ENCODE data around the gene HOTAIR. TPM values are rescaled to one million over a fixed set of nuclear protein-coding genes. Genes with fewer than 3 reads are reported as not detected.

The HOTAIR gene
- total RNA-seq, 1 donor from 2014 or later: not detected

DNA sequence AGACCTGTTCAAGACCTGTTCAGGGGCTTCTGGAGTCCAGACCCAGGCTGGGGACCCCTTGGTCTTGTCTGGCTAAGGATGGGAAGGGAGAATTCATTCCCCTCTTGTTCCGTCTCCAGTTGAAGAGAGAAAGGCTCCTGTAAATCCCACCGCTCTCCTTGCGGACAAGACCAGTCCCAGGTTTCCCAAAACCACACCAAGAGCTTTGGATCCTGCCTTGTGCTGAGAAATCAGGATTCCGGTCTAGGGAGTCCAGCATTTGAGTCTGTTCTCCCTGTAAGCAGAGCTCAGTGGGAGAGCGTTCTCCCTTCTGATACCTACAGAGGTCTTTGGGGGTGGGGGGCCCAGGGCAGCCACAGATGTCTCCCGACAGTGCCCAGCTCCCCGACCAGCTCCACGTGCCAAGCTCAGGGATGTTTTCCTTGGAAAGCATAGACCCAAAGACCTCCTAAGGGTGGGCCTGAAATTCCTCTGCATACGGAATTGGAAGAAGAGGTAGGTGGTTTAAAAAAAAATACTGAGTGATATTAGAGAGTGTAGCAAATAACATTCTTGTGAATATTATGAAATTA, 34.2 kb downstream of the HOTAIR start:
- no peak overlapping the region for H3K27ac ChIP-seq (ENCODE audit: low read depth, low read length)
- Mint-ChIP-seq H3K27ac (ENCODE audit: unreplicated experiment) (no peak overlapping the region), H3K4me3 (ENCODE audit: unreplicated experiment) (no peak overlapping the region), H3K27me3 (ENCODE audit: low read depth, unreplicated experiment) (peaks cover 89% of the 10 kb centered on the region), H3K9me3 (ENCODE audit: unreplicated experiment) (peaks cover 17% of the 10 kb centered on the region), H3K4me1 (ENCODE audit: low read depth, unreplicated experiment) (no peaks in the 10 kb centered on the region), H3K36me3 (ENCODE audit: low read depth, unreplicated experiment) (no peaks in the 10 kb centered on the region)
- H4K20me1 ChIP-seq (ENCODE audit: insufficient read depth, low read length): no peaks in the 10 kb centered on the region
- H3K79me2 ChIP-seq (ENCODE audit: insufficient read depth, low read length): no peaks in the 10 kb centered on the region
- H3K4me1 ChIP-seq (ENCODE audit: insufficient read depth, low read length): no peaks in the 10 kb centered on the region
- H3K9me3 ChIP-seq (ENCODE audit: insufficient read depth, low read depth, low read length): no peaks in the 10 kb centered on the region
- H2AFZ ChIP-seq (ENCODE audit: low read depth, low read length): no peak overlapping the region
- TF ChIP-seq, protein P1, sequence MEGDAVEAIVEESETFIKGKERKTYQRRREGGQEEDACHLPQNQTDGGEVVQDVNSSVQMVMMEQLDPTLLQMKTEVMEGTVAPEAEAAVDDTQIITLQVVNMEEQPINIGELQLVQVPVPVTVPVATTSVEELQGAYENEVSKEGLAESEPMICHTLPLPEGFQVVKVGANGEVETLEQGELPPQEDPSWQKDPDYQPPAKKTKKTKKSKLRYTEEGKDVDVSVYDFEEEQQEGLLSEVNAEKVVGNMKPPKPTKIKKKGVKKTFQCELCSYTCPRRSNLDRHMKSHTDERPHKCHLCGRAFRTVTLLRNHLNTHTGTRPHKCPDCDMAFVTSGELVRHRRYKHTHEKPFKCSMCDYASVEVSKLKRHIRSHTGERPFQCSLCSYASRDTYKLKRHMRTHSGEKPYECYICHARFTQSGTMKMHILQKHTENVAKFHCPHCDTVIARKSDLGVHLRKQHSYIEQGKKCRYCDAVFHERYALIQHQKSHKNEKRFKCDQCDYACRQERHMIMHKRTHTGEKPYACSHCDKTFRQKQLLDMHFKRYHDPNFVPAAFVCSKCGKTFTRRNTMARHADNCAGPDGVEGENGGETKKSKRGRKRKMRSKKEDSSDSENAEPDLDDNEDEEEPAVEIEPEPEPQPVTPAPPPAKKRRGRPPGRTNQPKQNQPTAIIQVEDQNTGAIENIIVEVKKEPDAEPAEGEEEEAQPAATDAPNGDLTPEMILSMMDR (IDR thresholded peaks at IDR 0.05; ENCODE audit: insufficient read depth, low read depth, low read length): no peak
- TF ChIP-seq EZH2 (IDR thresholded peaks at IDR 0.05; ENCODE audit: insufficient read depth, low read length): no peak
- DNase-seq (ENCODE audit: low read depth) (no peak), FAIRE-seq (no peak)
- no peak overlapping the region for H3K9ac ChIP-seq (ENCODE audit: low read length)
- no peaks in the 10 kb centered on the region for H3K36me3 ChIP-seq (ENCODE audit: insufficient read depth, low read length)
- H3K4me3 ChIP-seq (ENCODE audit: insufficient read depth, low read depth, low read length): no peak overlapping the region
- peaks cover 88% of the 10 kb centered on the region for H3K27me3 ChIP-seq (ENCODE audit: insufficient read depth, low read length)
- no peak overlapping the region for H3K4me2 ChIP-seq (ENCODE audit: low read length)

DNA sequence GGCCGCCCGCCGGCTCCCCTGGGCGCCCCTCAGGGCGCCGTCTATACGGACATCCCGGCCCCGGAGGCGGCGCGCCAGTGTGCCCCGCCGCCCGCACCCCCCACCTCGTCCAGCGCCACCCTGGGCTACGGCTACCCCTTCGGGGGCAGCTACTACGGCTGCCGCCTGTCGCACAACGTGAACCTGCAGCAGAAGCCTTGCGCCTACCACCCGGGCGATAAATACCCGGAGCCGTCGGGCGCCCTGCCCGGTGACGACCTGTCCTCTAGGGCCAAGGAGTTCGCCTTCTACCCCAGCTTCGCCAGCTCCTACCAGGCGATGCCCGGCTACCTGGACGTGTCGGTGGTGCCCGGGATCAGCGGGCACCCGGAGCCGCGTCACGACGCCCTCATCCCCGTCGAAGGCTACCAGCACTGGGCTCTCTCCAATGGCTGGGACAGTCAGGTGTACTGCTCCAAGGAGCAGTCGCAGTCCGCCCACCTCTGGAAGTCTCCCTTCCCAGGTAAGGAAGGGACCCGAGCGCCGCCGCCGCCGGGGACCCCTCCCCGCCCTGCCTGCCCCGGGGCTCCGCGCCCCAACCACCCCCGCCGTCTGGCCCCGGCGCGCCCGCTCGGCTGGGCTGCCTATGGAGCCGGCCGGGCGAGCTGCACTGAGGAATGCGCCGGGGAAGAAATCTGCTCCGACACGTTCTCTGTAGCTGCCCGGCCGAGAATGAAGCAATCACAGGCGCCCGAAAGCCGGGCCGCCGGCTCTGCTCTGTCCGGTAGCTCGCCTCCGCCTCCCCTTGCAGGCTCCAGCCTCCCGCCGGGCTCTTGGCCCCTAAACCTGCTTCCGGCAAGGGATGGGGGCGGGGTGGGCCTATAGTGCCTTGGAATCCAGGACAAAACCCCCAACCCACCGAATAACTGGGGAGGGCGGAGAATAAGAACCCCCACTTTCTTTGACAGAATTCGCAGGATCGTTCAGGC, 35.3 kb downstream of the HOTAIR start:
- DNase-seq (ENCODE audit: low read depth): no peak
- Histone ChIP-seq H3K27ac (ENCODE audit: low read depth, low read length) (no peak overlapping the region), H3K4me1 (ENCODE audit: insufficient read depth, low read length) (peaks cover 2% of the 10 kb centered on the region), H3K27me3 (ENCODE audit: insufficient read depth, low read length) (peaks cover 89% of the 10 kb centered on the region), H3K9ac (ENCODE audit: low read length) (no peak overlapping the region), H3K36me3 (ENCODE audit: insufficient read depth, low read length) (no peaks in the 10 kb centered on the region), H3K79me2 (ENCODE audit: insufficient read depth, low read length) (no peaks in the 10 kb centered on the region), H3K9me3 (ENCODE audit: insufficient read depth, low read depth, low read length) (no peaks in the 10 kb centered on the region), H3K4me2 (ENCODE audit: low read length) (no peak overlapping the region), H3K4me3 (ENCODE audit: insufficient read depth, low read depth, low read length) (no peak overlapping the region), H4K20me1 (ENCODE audit: insufficient read depth, low read length) (no peaks in the 10 kb centered on the region), H2AFZ (ENCODE audit: low read depth, low read length) (no peak overlapping the region)
- TF ChIP-seq EZH2 (IDR thresholded peaks at IDR 0.05; ENCODE audit: insufficient read depth, low read length): peak; percentile 88
- TF ChIP-seq, protein P1 (IDR thresholded peaks at IDR 0.05; ENCODE audit: insufficient read depth, low read depth, low read length): no peak
- FAIRE-seq: no peak
- H3K27ac Mint-ChIP-seq (ENCODE audit: unreplicated experiment): no peak overlapping the region
- H3K4me3 Mint-ChIP-seq (ENCODE audit: unreplicated experiment): no peak overlapping the region
- no peaks in the 10 kb centered on the region for H3K4me1 Mint-ChIP-seq (ENCODE audit: low read depth, unreplicated experiment)
- peaks cover 89% of the 10 kb centered on the region for H3K27me3 Mint-ChIP-seq (ENCODE audit: low read depth, unreplicated experiment)
- H3K36me3 Mint-ChIP-seq (ENCODE audit: low read depth, unreplicated experiment): no peaks in the 10 kb centered on the region
- peaks cover 21% of the 10 kb centered on the region for H3K9me3 Mint-ChIP-seq (ENCODE audit: unreplicated experiment)

All from astrocyte (in vitro differentiated cells and primary cell).